K562 (cell line): ENCODE results near the gene ZDHHC18. TPM values are rescaled to one million over a fixed set of nuclear protein-coding genes. Genes with fewer than 3 reads are reported as not detected.

ENCODE experiments used
- ATAC-seq: fragments of 200-7000 bp; cut with Tn5 transposase; 3 replicates; pipeline ENCODE4 v1.9.1; 2020; ENCODE audit warnings: moderate library complexity
- BruUV-seq: library from RNA; stranded (reverse); fragments of 400-500 nt; replicated peaks from 2 replicates; lab custom pipeline; 2021; lab: Mats Ljungman, UMichigan
- CTCF ChIA-PET: fragments of 300-600 bp; formaldehyde crosslinking; extraction: SDS; loops from one replicate; lab custom pipeline; 2021; ENCODE audit warnings: low intra/inter-chr PET ratio; lab: Yijun Ruan, JAX
- POLR2A ChIA-PET: fragments of 300-600, 350-650 bp; sonication (Branson Sonifier 250); formaldehyde crosslinking; extraction: SDS; loops from one replicate; lab custom pipeline; 2021; ENCODE audit warnings: antibody characterized with exemption, inconsistent platforms; lab: Yijun Ruan, JAX
- DNase-seq, 4 experiments: peaks; one replicate each; pipeline versions ENCODE4 v3.0.0 to v3.0.0-alpha.2; 2011 to 2018; ENCODE audit warnings: low spot score in 3 of 4, mixed read lengths in 3 of 4; ENCODE audit errors: extremely low read depth in 1 of 4
- FAIRE-seq: peaks from 2 replicates; lab custom pipeline; 2011; peaks lifted over from hg19 to GRCh38; lab: Jason Lieb, UNC
- H2AFZ ChIP-seq: 2 replicates; pipeline ENCODE4 v1.6.0; 2011; ENCODE audit warnings: low read depth, low read length, control low read depth, inconsistent platforms
- H3K27ac ChIP-seq: fragments of 200-600 bp; 3 replicates; pipeline ENCODE4 v1.8.0; 2011; ENCODE audit warnings: low read depth, mild to moderate bottlenecking, control low read depth, inconsistent platforms, low read length, moderate library complexity, mixed read lengths; ENCODE audit errors: extremely low read depth
- H3K27me3 ChIP-seq, 2 experiments: fragments of 300-600 bp in 1 of 2; 2 replicates in 1 of 2; 3 replicates in 1 of 2; pipeline versions ENCODE4 v1.6.0 to v1.8.0; 2011; ENCODE audit warnings: inconsistent platforms in 2 of 2, low read length in 2 of 2, mild to moderate bottlenecking in 1 of 2, mixed read lengths in 1 of 2, moderate library complexity in 1 of 2; ENCODE audit not compliant: control insufficient read depth in 2 of 2, insufficient read depth in 2 of 2
- H3K36me3 ChIP-seq: fragments of 300-600 bp; 3 replicates; pipeline ENCODE4 v1.8.0; 2011; ENCODE audit warnings: mild to moderate bottlenecking, low read length, inconsistent platforms; ENCODE audit not compliant: control insufficient read depth, insufficient read depth
- H3K4me1 ChIP-seq, 2 experiments: fragments of 200-600 bp in 1 of 2; replicated peaks in 1 of 2; 2 replicates in 1 of 2; 3 replicates in 1 of 2; pipeline versions ENCODE4 v1.5.1 to v1.8.0; 2011; ENCODE audit warnings: inconsistent platforms in 2 of 2, low read length in 2 of 2, mild to moderate bottlenecking in 1 of 2, mixed read lengths in 1 of 2, moderate library complexity in 1 of 2; ENCODE audit not compliant: control insufficient read depth in 2 of 2, insufficient read depth in 2 of 2
- H3K4me2 ChIP-seq: 2 replicates; pipeline ENCODE4 v1.6.1; 2011; ENCODE audit warnings: low read length, control low read depth, inconsistent platforms, mixed read lengths; ENCODE audit not compliant: insufficient read depth
- H3K4me3 ChIP-seq: fragments of 200-600 bp; sonication (generic), shearing (Covaris generic); 2 replicates; pipeline ENCODE4 v1.5.1; 2016; ENCODE audit warnings: control low read depth, inconsistent platforms
- H3K79me2 ChIP-seq: fragments of 200-600 bp; 3 replicates; pipeline ENCODE4 v1.8.0; 2011; ENCODE audit warnings: low read length, inconsistent platforms; ENCODE audit not compliant: control insufficient read depth, insufficient read depth
- H3K9ac ChIP-seq, 2 experiments: 2 replicates each; pipeline versions ENCODE4 v1.6.0 to v1.6.1; 2011; ENCODE audit warnings: low read depth in 2 of 2, low read length in 2 of 2, control low read depth in 1 of 2, inconsistent platforms in 1 of 2, mild to moderate bottlenecking in 1 of 2, mixed read lengths in 1 of 2; ENCODE audit not compliant: insufficient read depth in 1 of 2
- H3K9me1 ChIP-seq: one replicate; pipeline ENCODE4 v1.6.0; 2011; ENCODE audit warnings: inconsistent platforms, mild to moderate bottlenecking, low read length, moderate library complexity; ENCODE audit not compliant: control insufficient read depth, insufficient read depth
- H3K9me3 ChIP-seq: replicated peaks from 2 replicates; pipeline ENCODE4 v1.5.1; 2011; ENCODE audit warnings: low read depth, low read length, inconsistent platforms; ENCODE audit not compliant: control insufficient read depth, insufficient read depth
- H4K20me1 ChIP-seq: replicated peaks from 2 replicates; pipeline ENCODE4 v1.6.1; 2011; ENCODE audit warnings: low read length, inconsistent platforms, mixed read lengths; ENCODE audit not compliant: control insufficient read depth, insufficient read depth
- CC2D1A ChIP-seq: fragments of 450-650 bp; IDR thresholded peaks from 2 replicates; pipeline ENCODE4 v1.6.1; 2017; ENCODE audit warnings: mild to moderate bottlenecking
- CTCF ChIP-seq, 3 experiments: IDR thresholded peaks in 2 of 3; conservative IDR thresholded peaks in 1 of 3; 2 replicates each; pipeline ENCODE4 v1.5.1; 2011 to 2012; ENCODE audit warnings: low read length in 3 of 3, mild to moderate bottlenecking in 3 of 3, control low read depth in 2 of 3, improper control_type of control experiment in 1 of 3, inconsistent platforms in 1 of 3, low read depth in 1 of 3, mixed read lengths in 1 of 3, moderate library complexity in 1 of 3; ENCODE audit not compliant: insufficient read depth in 2 of 3
- CTCFL ChIP-seq: IDR thresholded peaks from 2 replicates; pipeline ENCODE4 v1.6.1; 2011; ENCODE audit warnings: borderline replicate concordance, low read depth, mild to moderate bottlenecking, moderate library complexity, low read length; ENCODE audit not compliant: insufficient read depth, poor library complexity, severe bottlenecking
- FOXA3 ChIP-seq, 2 experiments: fragments of 450-650 bp in 1 of 2; sonication (generic) in 1 of 2; formaldehyde crosslinking; IDR thresholded peaks in 1 of 2; conservative IDR thresholded peaks in 1 of 2; 2 replicates each; pipeline versions ENCODE4 v1.4.0 to v1.8.0; 2020 to 2022; ENCODE audit warnings: mild to moderate bottlenecking in 2 of 2, missing genetic modification reagents in 1 of 2
- MAFG ChIP-seq: fragments of 450-650 bp; conservative IDR thresholded peaks from 2 replicates; pipeline ENCODE4 v1.6.1; 2016; ENCODE audit warnings: missing genetic modification characterization, missing compliant biosample characterization
- RAD21 ChIP-seq, 2 experiments: fragments of 250-450 bp in 1 of 2; fragments of 450-650 bp in 1 of 2; sonication (Bioruptor Pico) in 1 of 2; formaldehyde crosslinking in 1 of 2; IDR thresholded peaks in 1 of 2; conservative IDR thresholded peaks in 1 of 2; 2 replicates each; pipeline versions ENCODE4 v1.4.0 to v1.8.0; 2020 to 2022; ENCODE audit warnings: mild to moderate bottlenecking in 2 of 2, moderate library complexity in 1 of 2
- TFAM ChIP-seq: fragments of 250-450 bp; sonication (Bioruptor Pico); conservative IDR thresholded peaks from 2 replicates; pipeline ENCODE4 v1.5.0; 2021; ENCODE audit warnings: mild to moderate bottlenecking, moderate library complexity
- YY1 ChIP-seq, 3 experiments: IDR thresholded peaks; 2 replicates each; pipeline ENCODE4 v1.6.1; 2011; ENCODE audit warnings: low read length in 2 of 3, mild to moderate bottlenecking in 2 of 3, moderate library complexity in 2 of 3, borderline replicate concordance in 1 of 3, control low read depth in 1 of 3, low read depth in 1 of 3; ENCODE audit not compliant: insufficient read depth in 3 of 3, insufficient replicate concordance in 2 of 3, control insufficient read depth in 1 of 3, insufficient read length in 1 of 3; ENCODE audit errors: extremely low read depth in 1 of 3
- ZNF316 ChIP-seq: fragments of 450-650 bp; IDR thresholded peaks from 2 replicates; pipeline ENCODE4 v1.6.1; 2016
- WGBS: fragments of 100-300 bp; shearing (Covaris generic); methylation state at CpG from one replicate; pipeline ENCODE4 v1.1.6; 2016; ENCODE audit warnings: low coverage, mixed read lengths; ENCODE audit not compliant: insufficient coverage; ENCODE audit errors: missing lambda C conversion rate; 5-methylcytosine and 5-hydroxymethylcytosine counted together
- in situ Hi-C: fragments of 300-500 bp; cut with MboI; formaldehyde crosslinking; loops from 4 replicates; pipeline ENCODE4 v1.15.0; 2018; ENCODE audit warnings: inconsistent platforms, mixed read lengths
- intact Hi-C: fragments of 100-400 bp; cut with micrococcal nuclease; formaldehyde crosslinking; loops from 2 replicates; pipeline ENCODE4 v1.14.2; 2022
- polyA plus RNA-seq, 8 experiments: library from polyadenylated mRNA; depleted of rRNA in 4 of 8; stranded (reverse) in 5 of 8; unstranded in 3 of 8; fragments of >200 nt; fragmentation: Nextera tagmentation in 2 of 8; fragmentation: Illumina TruSeq in 1 of 8; extraction: Ambion mirVana in 2 of 8; extraction: Trizol in 1 of 8; gene quantifications; 2 replicates each; pipeline versions ENCODE4 v1.2.1 to v1.2.3, GENCODE V29; 2011 to 2014; ENCODE audit warnings: inconsistent platforms in 1 of 8, missing spikeins in 1 of 8
- total RNA-seq, 7 experiments: library from RNA; depleted of rRNA in 6 of 7; stranded (reverse); fragments of >200 nt in 6 of 7; fragmentation: Illumina TruSeq in 2 of 7; extraction: Trizol in 2 of 7; gene quantifications; 2 replicates each; pipeline versions ENCODE4 v1.2.1 to v1.2.3, GENCODE V29; 2011 to 2021; ENCODE audit warnings: low replicate concordance in 1 of 7
- TF ChIP-seq, protein P1 (sequence below): fragments of 250-450 bp; sonication (Bioruptor Pico); IDR thresholded peaks from 2 replicates; pipeline ENCODE4 v1.5.0; 2021; ENCODE audit warnings: mild to moderate bottlenecking, borderline replicate concordance

Gene ZDHHC18
- total and polyA plus RNA-seq, 9 of the 15 experiments (the other 6 are each of a cell fraction or from before 2014, with no cell fraction given): 0.42 to 35.6 (median 15.8) TPM

DNA sequence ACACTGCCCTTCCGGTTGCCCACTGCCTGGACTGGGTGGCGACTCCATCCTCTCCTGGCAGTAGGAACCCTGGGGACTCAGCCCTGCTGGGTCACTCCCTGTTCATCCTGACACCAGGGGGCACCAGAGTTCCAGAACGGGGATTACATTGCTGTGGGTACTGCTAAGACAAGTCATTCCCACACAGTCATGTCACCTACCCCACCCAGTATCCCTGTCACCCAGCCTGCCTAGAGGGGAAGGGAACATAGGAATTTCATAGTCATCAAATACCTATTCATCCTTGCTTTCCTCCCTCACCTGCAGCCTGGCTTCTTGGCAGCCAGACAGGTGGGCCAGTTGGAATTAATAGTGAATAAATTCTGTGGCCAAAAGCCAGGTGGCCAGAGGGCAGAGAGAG is 26.7 kb downstream of the ZDHHC18 start:
- Histone ChIP-seq H3K27ac (no peak overlapping the region), H3K27me3 (no peaks in the 10 kb centered on the region), H3K9ac (no peak overlapping the region), H3K9me3 (no peaks in the 10 kb centered on the region), H3K4me2 (no peak overlapping the region), H3K4me1 (peaks cover 0 to 15% of the 10 kb centered on the region in 2 experiments; a peak in 3 of 5 replicates), H3K79me2 (no peaks in the 10 kb centered on the region), H3K36me3 (peaks cover 74% of the 10 kb centered on the region; the same call in 2 of the 3 replicates), H4K20me1 (peaks cover 13% of the 10 kb centered on the region), H3K9me1 (peaks cover 8% of the 10 kb centered on the region), H2AFZ (no peak overlapping the region), H3K4me3 (no peak overlapping the region)
- POLR2A ChIA-PET: no interaction called here
- FAIRE-seq (peak; percentile 98), DNase-seq (peak; percentile 81 to 89 (median 87)), ATAC-seq (peak; percentile 98)
- CTCF ChIA-PET: interaction anchor here (1.1 to 4.6 kb wide), 4 partner anchors 15 to 244 kb away, joined by 3 to 53 read pairs (median 4); no protein-coding TSS in a partner anchor
- 17% methylated on average over 3 of the region's 3 CpGs for WGBS
- in situ Hi-C loops: no loop called here
- no TSS peak for BruUV-seq
- intact Hi-C loops: loop anchor here (1.0 kb wide), 1 partner anchor 25 kb away; no protein-coding TSS in a partner anchor
- TF ChIP-seq, protein P1, sequence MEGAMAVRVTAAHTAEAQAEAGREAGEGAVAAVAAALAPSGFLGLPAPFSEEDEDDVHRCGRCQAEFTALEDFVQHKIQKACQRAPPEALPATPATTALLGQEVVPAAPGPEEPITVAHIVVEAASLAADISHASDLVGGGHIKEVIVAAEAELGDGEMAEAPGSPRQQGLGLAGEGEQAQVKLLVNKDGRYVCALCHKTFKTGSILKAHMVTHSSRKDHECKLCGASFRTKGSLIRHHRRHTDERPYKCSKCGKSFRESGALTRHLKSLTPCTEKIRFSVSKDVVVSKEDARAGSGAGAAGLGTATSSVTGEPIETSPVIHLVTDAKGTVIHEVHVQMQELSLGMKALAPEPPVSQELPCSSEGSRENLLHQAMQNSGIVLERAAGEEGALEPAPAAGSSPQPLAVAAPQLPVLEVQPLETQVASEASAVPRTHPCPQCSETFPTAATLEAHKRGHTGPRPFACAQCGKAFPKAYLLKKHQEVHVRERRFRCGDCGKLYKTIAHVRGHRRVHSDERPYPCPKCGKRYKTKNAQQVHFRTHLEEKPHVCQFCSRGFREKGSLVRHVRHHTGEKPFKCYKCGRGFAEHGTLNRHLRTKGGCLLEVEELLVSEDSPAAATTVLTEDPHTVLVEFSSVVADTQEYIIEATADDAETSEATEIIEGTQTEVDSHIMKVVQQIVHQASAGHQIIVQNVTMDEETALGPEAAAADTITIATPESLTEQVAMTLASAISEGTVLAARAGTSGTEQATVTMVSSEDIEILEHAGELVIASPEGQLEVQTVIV (CRISPR knock-in tag): no peak
- 0 out of 2 replicates have a peak, but pooled peaks have one; percentile 44 for TF ChIP-seq CC2D1A
- TF ChIP-seq CTCF (IDR thresholded peaks at IDR 0.05 in 2 of 3, conservative IDR thresholded peaks at IDR 0.05 in 1 of 3; ENCODE audit: insufficient read depth in 2 of 3, low read depth in 1 of 3, low read length in 3 of 3): peak; percentile 92 to 98 (median 95)
- peak; percentile 49 for TF ChIP-seq CTCFL
- TF ChIP-seq ZNF316: peak; percentile 53; the same call in 1 of the 2 replicates
- peak; percentile 29; the same call in 1 of the 2 replicates for TF ChIP-seq MAFG (tag)
- peak; percentile 74 to 88 for TF ChIP-seq RAD21 (CRISPR knock-in tag; conservative IDR thresholded peaks at IDR 0.05 in 1 of 2, IDR thresholded peaks at IDR 0.05 in 1 of 2)
- TF ChIP-seq YY1 (IDR thresholded peaks at IDR 0.05; ENCODE audit: borderline replicate concordance in 1 of 3, control insufficient read depth in 1 of 3, extremely low read depth in 1 of 3, insufficient read depth in 3 of 3, insufficient read length in 1 of 3, insufficient replicate concordance in 2 of 3, low read depth in 1 of 3, low read length in 2 of 3): peak in 1 of 3 experiments; percentile 32
- peak in 1 of 2 experiments; percentile 32; a peak in 1 of 4 replicates for TF ChIP-seq FOXA3 (CRISPR knock-in tag; conservative IDR thresholded peaks at IDR 0.05 in 1 of 2, IDR thresholded peaks at IDR 0.05 in 1 of 2)
- no peak for TF ChIP-seq TFAM (CRISPR knock-in tag)
